Gastroesophageal sphincter (tissue), 3 donors: ENCODE results near the gene DENND1C.

Source experiments
- CTCF ChIP-seq, 4 experiments: fragments of 200-600 bp in 2 of 4; fragments of 450-650 bp in 2 of 4; sonication (generic) in 1 of 4; IDR thresholded peaks; one replicate each; pipeline ENCODE4 v1.5.1; 2017 to 2019; ENCODE audit warnings: antibody characterized with exemption in 4 of 4, mild to moderate bottlenecking in 2 of 4, moderate library complexity in 2 of 4
- EP300 ChIP-seq: sonication (generic); formaldehyde crosslinking; IDR thresholded peaks from one replicate; pipeline ENCODE4 v1.6.1; 2017; ENCODE audit warnings: antibody characterized with exemption, mild to moderate bottlenecking
- POLR2A ChIP-seq, 2 donors: fragments of 450-650 bp; IDR thresholded peaks; one replicate each; pipeline ENCODE4 v1.6.1; 2017; ENCODE audit warnings: antibody characterized with exemption in 2 of 2, mild to moderate bottlenecking in 2 of 2, moderate library complexity in 1 of 2

- no peak for TF ChIP-seq CTCF (IDR thresholded peaks at IDR 0.05)
- no peak for TF ChIP-seq POLR2A (IDR thresholded peaks at IDR 0.05)
- TF ChIP-seq EP300, result no peak
Observed at GRCh38 chr19:6529351-6529750, 47.8 kb upstream of the DENND1C start.
